Urinary bladder (tissue), 4 donors: ENCODE results near the gene EML4. TPM values are rescaled to one million over a fixed set of nuclear protein-coding genes. Genes with fewer than 3 reads are reported as not detected.

Experiments used
- DNase-seq: peaks from one replicate; pipeline ENCODE4 v3.0.0-alpha.2; 2015; ENCODE audit errors: extremely low spot score
- H3K27ac ChIP-seq: one replicate; pipeline ENCODE4 v1.5.1; 2013; ENCODE audit warnings: low read depth, mild to moderate bottlenecking, moderate library complexity
- H3K36me3 ChIP-seq: one replicate; pipeline ENCODE4 v1.6.1; 2013; ENCODE audit warnings: mild to moderate bottlenecking, moderate library complexity; ENCODE audit not compliant: insufficient read depth
- H3K4me1 ChIP-seq: one replicate; pipeline ENCODE4 v1.6.1; 2013; ENCODE audit warnings: mild to moderate bottlenecking, moderate library complexity; ENCODE audit not compliant: insufficient read depth
- H3K4me3 ChIP-seq: one replicate; pipeline ENCODE4 v1.5.1; 2013; ENCODE audit warnings: low read depth, low read length
- WGBS: extraction: QIAGEN DNeasy Blood & Tissue Kit; methylation state at CpG from one replicate; pipeline ENCODE4 v1.1.7; 2013; 5-methylcytosine and 5-hydroxymethylcytosine counted together
- polyA plus RNA-seq: library from polyadenylated mRNA; stranded (reverse); fragments of 200-250 nt; gene quantifications from one replicate; pipeline ENCODE4 v1.2.3, GENCODE V29; 2013
- total RNA-seq: library from RNA; depleted of rRNA; stranded (reverse); fragments of >200 nt; gene quantifications from one replicate; pipeline ENCODE4 v1.2.3, GENCODE V29; 2014
- donor health status: healthy with polysubstance abuse.
- donor health status: healthy.

The EML4 gene
- total and polyA plus RNA-seq, 2 donors = 11.4 to 93.6 TPM

DNA sequence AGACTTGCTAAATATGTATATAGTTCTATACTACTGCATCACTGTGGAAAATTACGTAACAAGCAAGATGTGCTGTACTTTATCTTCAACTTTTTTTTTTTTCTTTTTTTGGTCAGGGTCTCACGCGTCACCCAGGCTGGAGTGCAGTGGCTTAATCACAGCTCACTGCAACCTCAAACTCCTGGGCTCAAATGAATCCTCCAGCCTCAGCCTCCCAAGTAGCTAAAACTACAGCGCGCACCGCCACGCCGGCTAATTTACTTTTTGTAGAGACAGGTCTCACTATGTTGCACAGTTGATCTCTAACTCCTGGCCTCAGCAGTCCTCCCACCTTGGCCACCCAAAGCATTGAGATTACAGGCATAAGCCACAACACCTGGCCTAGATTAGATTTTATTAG, 123.9 kb downstream of the EML4 start:
- DNase-seq = no peak
- H3K36me3 ChIP-seq = no peaks in the 10 kb centered on the region
- no peak overlapping the region for H3K27ac ChIP-seq
- no peaks in the 10 kb centered on the region for H3K4me1 ChIP-seq
- H3K4me3 ChIP-seq = no peak overlapping the region
- WGBS = 94% methylated on average over 8 of the region's 8 CpGs

- DNase-seq = no peak
- Histone ChIP-seq H3K4me1 (no peaks in the 10 kb centered on the region), H3K4me3 (no peak overlapping the region), H3K27ac (no peak overlapping the region), H3K36me3 (no peaks in the 10 kb centered on the region)
- WGBS = 85% methylated on average over 2 of the region's 2 CpGs
These were observed 127.1 kb downstream of the EML4 start for GRCh38 chr2:42296226-42296625.

DNA sequence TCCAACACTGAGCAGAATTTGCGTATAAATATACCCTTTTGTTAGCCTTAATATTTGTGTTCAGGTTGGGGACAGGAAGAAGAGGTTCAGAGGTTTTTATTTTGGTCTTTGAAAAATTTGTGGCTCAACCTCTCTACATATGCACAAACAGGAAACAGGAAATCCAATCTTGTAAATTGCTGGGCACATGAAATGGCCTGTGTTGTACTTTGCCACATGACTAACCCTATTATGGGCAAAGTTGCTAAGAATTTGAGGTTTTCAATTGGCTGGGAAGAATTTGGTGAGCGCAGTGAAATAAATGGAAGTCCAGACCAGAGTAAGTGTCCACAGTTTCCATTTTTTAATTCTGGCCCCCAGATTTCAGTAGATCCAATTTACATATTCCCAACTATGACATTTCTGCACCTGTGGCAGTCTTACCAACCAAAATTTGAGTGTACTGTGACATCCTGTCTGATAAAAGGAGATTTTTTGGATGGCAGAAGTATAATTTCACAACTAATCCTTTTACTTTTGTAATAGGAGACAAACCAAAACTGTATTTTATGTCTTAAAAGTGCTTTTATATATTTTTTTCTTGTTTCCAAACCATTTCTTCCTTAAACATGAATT, 128.3 kb downstream of the EML4 start:
- no peak overlapping the region for H3K27ac ChIP-seq
- H3K4me1 ChIP-seq = no peaks in the 10 kb centered on the region
- WGBS = 91% methylated on average over 2 of the region's 2 CpGs

GRCh38 chr2:42298132-42298531, 129.0 kb downstream of the EML4 start:
- no peak for DNase-seq
- H3K4me3 ChIP-seq = no peak overlapping the region
- 19% methylated on average over 1 of the region's 1 CpG for WGBS
- H3K4me1 ChIP-seq = no peaks in the 10 kb centered on the region
- no peak overlapping the region for H3K27ac ChIP-seq
- no peaks in the 10 kb centered on the region for H3K36me3 ChIP-seq

More for the DNA sequence above, 128.3 kb downstream of the EML4 start:
- H3K4me3 ChIP-seq = no peak overlapping the region
- no peaks in the 10 kb centered on the region for H3K36me3 ChIP-seq
- DNase-seq = no peak

DNA sequence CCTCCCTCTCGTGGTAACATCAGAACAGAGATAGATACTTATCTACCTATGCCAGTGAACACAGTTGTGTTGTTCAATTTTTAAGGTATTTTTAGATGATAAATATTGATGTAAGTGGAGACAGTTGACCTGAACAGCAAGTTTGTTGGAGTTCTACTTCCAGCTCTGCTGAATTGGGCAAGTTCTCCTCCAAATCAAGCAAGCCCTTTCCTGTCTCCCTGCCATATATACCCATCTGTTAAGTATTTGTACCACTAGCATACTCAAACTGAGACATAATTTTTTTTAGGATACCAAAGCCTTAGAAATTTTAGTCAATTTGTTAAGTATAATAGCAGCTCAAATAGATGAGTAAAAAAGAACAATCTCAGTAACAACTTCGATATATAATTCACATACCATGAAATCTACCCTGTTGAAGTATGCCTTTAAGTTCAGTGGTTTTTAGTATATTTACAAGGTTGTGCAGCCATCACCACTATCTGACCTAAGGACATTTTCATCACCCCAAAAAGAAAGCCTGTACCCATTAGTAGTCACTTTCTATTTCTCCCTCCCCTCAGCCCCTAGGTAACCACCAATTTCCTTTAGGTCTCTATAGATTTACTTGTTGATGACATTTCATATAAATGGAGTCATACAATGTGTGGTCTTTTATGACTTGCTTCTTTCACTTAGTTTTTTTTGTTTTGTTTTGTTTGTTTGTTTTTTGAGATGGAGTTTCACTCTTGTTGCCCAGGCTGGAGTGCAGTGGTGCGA, 130.0 kb downstream of the EML4 start:
- WGBS = 92% methylated on average over 3 of the region's 3 CpGs
- H3K27ac ChIP-seq = no peak overlapping the region
- no peak overlapping the region for H3K4me3 ChIP-seq
- no peaks in the 10 kb centered on the region for H3K36me3 ChIP-seq
- H3K4me1 ChIP-seq = no peaks in the 10 kb centered on the region
- no peak for DNase-seq

GRCh38 chr2:42300527-42300926, 131.4 kb downstream of the EML4 start:
- WGBS = 62% methylated on average over 2 of the region's 2 CpGs
- Histone ChIP-seq H3K4me3 (no peak overlapping the region), H3K4me1 (no peaks in the 10 kb centered on the region), H3K27ac (no peak overlapping the region), H3K36me3 (no peaks in the 10 kb centered on the region)
- DNase-seq = no peak

GRCh38 chr2:42303252-42303651, 134.1 kb downstream of the EML4 start:
- DNase-seq = no peak

GRCh38 chr2:42304059-42304713, 135.0 kb downstream of the EML4 start:
- no peaks in the 10 kb centered on the region for H3K36me3 ChIP-seq
- H3K4me1 ChIP-seq = no peaks in the 10 kb centered on the region
- no peak overlapping the region for H3K27ac ChIP-seq
- 91% methylated on average over 2 of the region's 2 CpGs for WGBS
- no peak for DNase-seq
- H3K4me3 ChIP-seq = no peak overlapping the region

More at GRCh38 chr2:42303252-42303651, 134.1 kb downstream of the EML4 start:
- Histone ChIP-seq H3K4me1 (no peaks in the 10 kb centered on the region), H3K27ac (no peak overlapping the region), H3K36me3 (no peaks in the 10 kb centered on the region), H3K4me3 (no peak overlapping the region)
- 90% methylated on average over 3 of the region's 3 CpGs for WGBS

GRCh38 chr2:42307180-42307579, 138.0 kb downstream of the EML4 start:
- Histone ChIP-seq H3K4me1 (no peaks in the 10 kb centered on the region), H3K27ac (no peak overlapping the region), H3K36me3 (no peaks in the 10 kb centered on the region), H3K4me3 (no peak overlapping the region)
- no peak for DNase-seq

GRCh38 chr2:42309366-42309765, 140.2 kb downstream of the EML4 start:
- no peak overlapping the region for H3K27ac ChIP-seq
- 98% methylated on average over 2 of the region's 2 CpGs for WGBS
- H3K4me1 ChIP-seq = no peaks in the 10 kb centered on the region
- H3K36me3 ChIP-seq = no peaks in the 10 kb centered on the region
- no peak overlapping the region for H3K4me3 ChIP-seq
- no peak for DNase-seq

DNA sequence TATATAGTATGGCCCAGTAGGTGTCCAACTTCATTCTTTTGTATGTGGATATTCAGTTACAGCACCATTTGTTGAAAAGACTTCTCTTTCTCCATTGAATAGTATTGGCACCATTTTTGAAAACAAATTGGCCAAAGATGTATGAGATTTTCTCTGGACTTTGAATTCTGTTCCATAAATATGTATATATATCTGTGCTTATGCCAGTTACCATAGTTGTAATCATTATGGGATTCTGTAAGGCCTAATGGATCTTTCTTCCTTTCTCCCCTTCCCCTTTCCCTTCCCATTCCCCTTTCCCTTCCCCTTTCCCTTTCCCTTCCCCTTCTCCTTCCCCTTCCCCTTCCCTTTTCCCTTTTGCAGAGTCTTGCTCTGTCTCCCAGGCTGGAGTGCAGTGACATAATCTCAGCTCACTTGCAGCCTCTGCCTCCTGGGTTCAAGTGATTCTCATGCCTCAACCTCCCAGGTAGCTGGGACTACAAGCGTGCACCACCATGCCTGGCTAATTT, 140.9 kb downstream of the EML4 start:
- WGBS = 98% methylated on average over 1 of the region's 1 CpG

DNA sequence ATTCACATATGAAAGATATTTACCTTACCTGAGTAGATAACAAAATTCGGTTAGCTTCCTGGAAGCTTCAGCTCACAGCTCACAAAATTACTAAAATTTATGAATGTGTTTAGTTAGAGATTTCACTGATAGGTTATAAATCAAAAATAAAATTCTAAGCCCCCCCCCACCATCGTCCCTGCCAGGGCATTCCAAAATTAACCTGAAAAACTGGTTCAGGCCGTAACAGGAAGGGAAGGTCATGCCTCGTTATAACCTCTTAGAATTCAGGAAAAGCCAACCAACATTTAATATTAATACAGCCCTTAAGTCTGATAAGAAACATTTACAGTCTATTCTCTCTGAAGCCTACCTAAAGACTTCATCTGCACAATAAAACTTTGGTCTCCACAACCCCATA, 143.0 kb downstream of the EML4 start:
- DNase-seq = no peak
- H3K36me3 ChIP-seq = peaks cover 3% of the 10 kb centered on the region
- 81% methylated on average over 4 of the region's 4 CpGs for WGBS
- H3K27ac ChIP-seq = no peak overlapping the region
- no peak overlapping the region for H3K4me3 ChIP-seq
- H3K4me1 ChIP-seq = no peaks in the 10 kb centered on the region

More for the DNA sequence above, 140.9 kb downstream of the EML4 start:
- Histone ChIP-seq H3K4me3 (no peak overlapping the region), H3K36me3 (no peaks in the 10 kb centered on the region), H3K27ac (no peak overlapping the region), H3K4me1 (no peaks in the 10 kb centered on the region)
- DNase-seq = no peak

- Histone ChIP-seq H3K4me3 (no peak overlapping the region), H3K36me3 (peaks cover 6% of the 10 kb centered on the region), H3K4me1 (no peaks in the 10 kb centered on the region), H3K27ac (no peak overlapping the region)
- no peak for DNase-seq
- WGBS = 91% methylated on average over 3 of the region's 3 CpGs
These were observed 145.8 kb downstream of the EML4 start for GRCh38 chr2:42314892-42315468.
